Suppressor macrophage (primary cell): ENCODE measurements around the gene ACTMAP.

Experiments
- DNase-seq, 4 experiments: peaks; one replicate each; pipeline ENCODE4 v3.0.0-alpha.2; 2020 to 2022

The ACTMAP gene

DNA sequence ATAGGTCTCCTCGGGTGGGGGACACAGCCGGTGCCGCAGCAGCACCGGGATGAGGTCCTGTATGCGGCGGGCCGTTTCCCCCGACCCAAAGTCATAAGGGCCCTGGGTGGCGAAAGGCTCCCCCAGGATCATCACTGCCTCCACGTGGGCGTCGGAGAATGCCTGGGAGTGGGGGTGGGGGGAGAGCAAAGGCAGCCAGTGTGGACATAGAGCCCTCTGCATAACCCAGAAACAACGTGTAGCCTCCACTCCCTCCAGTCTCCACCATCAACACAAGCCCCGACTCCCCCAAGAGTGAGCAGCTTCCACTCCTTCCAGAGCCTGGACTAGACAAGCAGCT, 58.1 kb downstream of the ACTMAP start:
- DNase-seq = no peak

DNA sequence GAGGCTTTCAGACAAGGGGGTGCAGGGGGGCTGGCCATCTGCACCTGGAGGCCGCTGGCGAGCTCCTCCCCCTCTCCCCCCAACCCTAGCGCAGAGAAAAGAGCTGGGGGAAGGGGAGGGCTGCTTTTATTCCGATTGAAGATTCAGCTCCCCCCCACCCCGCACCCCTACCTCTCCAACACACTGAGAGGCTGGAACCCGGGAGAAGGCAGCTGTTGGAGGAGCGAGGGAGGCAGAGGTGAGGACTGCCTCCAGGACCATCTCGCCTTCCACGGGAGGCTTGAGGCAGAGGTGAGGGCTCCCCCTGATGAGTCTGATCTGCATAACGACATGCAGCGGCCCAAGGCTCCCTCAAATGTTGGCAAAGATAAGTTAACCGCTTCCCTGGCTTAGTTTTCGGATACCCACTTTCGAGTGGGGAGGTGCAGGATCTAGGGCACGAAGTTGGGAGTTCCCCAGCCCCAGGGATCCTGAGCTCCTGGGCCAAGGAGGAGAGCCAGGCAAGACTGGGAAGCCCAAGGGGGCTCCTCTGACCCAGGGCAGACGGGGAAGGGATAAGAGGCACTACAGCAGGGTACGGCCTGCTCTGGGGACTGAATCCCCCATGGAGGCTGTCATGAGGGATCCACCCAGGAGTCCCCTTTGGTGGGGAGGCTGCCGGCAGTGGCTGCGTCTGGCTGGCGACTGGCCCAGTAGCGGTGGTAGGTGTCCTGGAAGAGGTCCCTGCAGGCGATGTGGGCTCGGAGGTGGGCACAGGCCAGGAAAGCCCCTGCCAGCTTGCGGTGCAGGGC, 58.7 kb downstream of the ACTMAP start:
- no peak for DNase-seq
